ENCODE results near the gene CNTNAP2.

CNTNAP2 gene

DNA sequence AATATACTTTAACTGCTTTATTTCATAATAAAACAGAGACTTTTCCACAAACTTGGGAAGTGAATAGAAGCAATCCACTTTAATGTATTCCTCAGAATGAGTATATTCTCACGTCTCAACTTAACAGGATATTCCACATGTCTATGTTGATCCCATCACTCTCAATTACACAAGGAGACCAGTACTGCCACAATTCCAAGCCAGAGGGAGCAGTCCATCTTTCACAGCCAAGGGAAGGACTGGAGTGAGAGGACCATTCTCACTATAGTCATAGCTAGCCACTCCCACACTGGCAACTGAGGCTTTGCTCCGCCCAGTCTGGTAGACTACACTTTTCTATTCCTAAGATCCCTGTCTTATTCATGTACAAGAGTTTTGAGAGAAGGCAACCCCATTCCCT, 553.9 kb downstream of the CNTNAP2 start:
- no peak for DNase-seq (ENCODE audit: low read depth in 2 of 2)

DNA sequence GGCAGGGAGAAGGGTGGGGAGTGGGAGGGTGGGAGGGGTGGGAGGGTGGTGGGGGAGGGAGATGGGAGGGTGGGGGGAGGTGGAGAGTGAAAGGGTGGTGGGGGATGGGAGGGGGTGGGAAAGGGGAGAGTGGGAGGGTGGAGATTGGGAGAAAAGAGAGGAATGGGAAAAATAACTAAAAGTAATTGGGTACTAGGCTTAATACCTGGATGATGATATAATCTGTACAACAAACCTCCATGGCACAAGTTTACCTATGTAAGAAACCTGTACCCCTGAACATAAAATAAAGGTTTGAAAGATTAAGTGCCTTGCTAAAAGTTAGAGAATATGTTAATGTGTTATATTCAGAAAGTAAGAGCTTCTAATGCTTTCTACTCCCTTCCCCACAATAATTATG, 564.9 kb downstream of the CNTNAP2 start:
- DNase-seq (ENCODE audit: low read depth in 2 of 2), result no peak

DNA sequence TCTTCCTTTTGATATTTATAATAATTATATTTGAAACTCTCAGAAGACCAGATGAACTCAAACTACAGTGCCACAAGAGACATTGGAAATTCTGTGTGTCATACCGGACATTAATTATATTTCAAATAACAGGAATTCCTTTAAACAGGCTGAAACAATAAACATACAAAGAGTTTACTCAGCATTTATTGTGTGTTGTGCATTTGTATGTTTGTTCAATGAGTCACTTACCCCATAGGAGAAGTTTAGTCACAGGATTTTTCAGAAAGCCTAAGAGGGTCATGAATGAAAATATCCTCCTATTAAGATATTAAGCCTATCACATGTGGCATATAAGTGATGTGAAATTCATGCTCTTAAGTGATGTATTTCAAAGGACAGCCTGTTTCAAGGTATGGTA, 566.8 kb downstream of the CNTNAP2 start:
- no peak for DNase-seq (ENCODE audit: low read depth in 2 of 2)

DNA sequence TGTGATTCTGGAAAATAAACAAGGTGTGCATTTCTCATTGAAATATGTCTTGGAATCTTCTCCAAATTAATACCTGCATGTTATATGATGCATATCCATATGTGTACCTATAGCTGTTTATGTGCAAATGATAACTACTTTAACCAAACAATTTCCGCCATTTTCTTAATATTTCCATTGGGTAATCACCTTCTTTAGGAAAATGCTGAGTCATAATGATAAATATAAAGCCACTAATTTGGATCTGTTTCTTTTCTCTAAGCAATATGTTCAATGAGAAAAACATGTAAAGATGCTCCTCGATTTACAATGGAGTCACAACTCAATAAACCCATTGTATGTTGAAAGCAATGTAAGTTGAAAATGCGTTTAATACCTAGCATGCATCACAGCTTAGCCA, 574.4 kb downstream of the CNTNAP2 start:
- no peak for DNase-seq (ENCODE audit: low read depth in 2 of 2)

DNA sequence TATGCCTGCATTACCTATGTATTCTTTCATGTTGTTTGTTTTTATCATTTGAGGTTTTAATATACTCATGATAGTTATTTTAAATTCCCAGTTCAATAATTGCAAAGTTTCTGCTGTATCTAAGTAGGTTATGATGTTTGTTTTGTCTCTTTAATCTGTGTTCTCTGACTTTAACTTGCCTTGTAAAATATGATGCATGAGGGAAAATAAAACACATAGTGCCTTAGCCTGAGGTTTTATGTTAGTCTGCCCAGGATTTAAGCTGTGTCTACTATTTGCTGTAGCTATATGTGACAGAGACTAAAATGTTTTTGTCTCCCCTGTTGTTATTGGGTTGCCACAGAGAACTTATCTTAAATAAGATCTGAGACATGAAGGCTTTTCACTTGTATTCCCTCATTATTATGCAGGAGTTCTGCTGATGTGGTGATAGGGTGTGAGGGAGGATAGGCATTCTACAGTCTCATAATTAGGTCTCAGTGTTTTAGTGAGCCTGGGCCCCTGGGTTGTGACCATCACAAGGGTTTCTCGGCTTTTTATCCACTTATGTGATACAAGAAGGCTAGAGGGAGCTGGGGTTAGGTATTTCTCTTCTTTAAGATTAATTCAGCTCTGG, 582.5 kb downstream of the CNTNAP2 start:
- DNase-seq (ENCODE audit: low read depth in 2 of 2), result no peak

DNA sequence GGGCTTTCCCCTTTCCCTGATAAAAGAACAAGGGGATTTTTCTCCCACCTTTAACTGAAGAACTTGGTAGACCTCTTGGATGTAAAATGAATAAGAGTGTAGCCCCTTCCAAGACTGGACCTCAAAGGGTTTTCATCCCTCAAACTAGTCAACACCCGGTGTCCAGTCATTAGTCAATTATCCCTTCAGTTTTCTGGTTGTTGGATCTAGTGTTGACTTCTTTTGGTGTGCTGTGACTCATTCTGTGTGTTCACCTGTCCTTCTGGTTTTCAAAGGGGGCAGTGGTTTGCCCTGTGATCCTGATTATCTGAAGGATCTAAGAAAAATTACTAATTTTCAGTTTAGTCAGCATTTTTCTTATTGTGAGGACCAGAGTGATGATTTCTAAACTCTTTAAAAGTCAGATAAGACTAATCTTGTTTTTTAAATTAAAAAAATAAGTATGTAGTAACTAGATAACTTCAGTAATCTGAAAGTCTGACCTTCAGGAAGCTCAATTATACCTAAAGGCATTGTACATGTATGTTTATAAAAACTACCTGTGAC, 583.5 kb downstream of the CNTNAP2 start:
- no peak for DNase-seq (ENCODE audit: low read depth in 2 of 2)

DNA sequence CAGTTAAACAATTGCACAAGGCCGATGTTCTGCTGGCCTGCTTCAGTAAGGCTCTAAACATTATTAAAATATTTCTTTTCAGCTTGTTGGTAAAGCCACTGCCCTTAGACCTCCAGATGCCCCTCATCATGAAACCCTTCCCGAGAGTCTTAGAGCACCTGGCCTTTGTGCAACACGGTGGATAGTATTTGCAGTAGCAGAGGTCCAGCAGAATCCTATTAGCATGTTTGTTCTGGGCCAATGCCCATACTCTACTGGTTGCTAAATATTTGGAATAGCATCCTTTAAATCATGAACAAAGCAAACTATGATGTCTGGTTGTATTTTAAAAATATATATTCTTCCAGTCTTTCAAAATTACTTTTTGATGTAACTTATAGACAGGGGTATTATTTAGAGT, 584.6 kb downstream of the CNTNAP2 start:
- no peak for DNase-seq (ENCODE audit: low read depth in 2 of 2)

DNA sequence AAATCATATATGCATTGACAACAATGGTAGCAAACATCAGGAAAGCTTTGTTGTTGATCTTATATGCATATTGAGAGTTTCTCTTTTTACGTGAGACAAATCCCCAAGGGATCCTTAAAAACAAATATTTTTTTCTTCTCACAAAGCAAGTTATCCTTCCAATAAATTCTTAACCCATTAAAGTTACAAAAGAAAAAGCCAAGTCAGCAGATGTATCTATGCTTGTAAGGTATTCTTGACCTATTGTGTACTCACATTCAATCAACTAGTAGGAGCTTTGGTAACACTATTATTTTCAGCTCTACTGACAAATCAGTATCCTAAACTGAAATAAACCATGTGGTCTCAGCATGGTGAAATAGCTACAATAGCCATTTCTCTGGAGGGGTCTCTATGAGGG, 586.3 kb downstream of the CNTNAP2 start:
- no peak for DNase-seq (ENCODE audit: low read depth in 2 of 2)

DNA sequence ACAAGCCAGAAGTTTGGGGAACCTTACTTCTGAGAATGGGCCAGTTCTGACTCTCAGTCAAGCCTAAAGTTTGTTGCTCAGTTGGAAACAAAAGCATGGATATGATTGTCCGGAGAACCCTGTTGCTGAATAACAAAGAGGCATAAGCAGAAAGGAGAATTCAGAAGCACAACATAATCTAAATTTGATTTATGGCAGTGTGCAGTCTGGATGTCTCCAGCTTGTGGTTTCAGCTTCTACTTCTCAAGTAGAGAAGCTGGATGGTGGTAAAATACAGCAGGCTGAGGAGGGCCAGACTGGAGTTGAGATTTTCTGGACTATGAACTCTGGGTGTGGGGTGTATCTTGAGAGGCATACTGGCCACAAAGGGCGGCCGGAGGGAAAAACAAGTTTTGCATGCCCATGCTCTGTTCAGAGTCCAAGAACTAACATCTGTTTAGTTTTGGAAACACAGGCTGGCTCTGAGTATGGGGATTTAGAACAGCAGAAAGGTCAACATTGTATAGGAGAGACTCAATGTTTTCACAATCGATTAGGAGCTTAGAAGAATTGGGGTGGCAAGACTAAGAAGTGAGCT, 592.9 kb downstream of the CNTNAP2 start:
- no peak for DNase-seq (ENCODE audit: low read depth in 2 of 2)

DNA sequence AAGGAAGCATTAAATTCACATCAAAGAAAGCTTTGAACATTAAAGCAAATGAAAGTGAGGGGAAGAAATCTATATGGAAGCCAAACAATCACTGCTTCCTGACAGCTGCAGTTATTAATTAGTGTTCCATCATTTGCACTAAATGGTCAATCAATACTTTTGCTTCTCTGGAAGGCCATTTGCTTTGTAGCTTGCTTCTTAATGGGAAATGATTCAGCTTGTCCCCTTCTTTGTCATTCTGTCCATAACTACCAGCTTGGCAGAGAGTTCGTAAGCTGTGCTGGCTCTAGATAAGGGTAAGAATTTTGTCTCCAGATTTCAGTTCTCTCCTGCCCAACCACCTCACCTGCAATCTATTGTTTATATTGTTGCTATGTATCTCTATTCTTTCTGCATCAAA, 596.6 kb downstream of the CNTNAP2 start:
- no peak for DNase-seq (ENCODE audit: low read depth in 2 of 2)

DNA sequence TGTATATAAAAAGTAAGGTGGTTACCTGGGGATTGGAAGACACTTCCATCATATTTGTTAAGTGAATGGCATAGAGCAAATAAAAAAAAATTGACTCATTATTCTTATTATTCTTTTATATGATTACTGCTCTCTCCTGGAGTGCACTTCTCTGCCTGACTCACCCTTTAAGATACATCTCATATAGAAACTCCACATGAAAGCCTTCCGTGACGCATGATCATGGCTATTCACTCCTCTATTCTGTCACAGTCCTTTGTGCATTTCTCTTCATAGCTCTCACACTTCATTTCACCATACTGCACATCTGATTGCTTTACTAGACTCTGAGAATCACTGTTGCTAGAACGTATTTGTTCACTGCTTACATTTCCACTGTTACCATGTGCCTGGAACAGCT, 597.3 kb downstream of the CNTNAP2 start:
- no peak for DNase-seq (ENCODE audit: low read depth in 2 of 2)

DNA sequence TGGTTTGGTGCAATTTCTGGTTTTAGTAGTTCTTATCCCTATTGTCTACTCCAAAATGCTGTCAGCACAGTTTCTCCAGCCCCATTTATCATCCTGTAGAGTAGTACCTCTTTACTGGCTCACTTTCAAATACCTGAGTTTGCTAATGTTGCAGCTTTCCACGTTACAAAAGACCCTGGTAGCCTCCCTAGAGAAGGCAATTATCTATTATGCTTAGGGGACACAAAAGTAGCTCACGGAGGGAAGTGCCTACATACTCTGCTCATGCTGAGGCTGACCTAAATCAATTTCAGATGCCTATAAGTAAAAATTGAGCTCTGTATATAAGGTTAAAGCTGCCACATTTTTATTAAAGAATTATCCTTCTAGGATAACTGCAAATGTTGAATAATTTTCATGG, 603.6 kb downstream of the CNTNAP2 start:
- DNase-seq (ENCODE audit: low read depth in 2 of 2), result no peak

DNA sequence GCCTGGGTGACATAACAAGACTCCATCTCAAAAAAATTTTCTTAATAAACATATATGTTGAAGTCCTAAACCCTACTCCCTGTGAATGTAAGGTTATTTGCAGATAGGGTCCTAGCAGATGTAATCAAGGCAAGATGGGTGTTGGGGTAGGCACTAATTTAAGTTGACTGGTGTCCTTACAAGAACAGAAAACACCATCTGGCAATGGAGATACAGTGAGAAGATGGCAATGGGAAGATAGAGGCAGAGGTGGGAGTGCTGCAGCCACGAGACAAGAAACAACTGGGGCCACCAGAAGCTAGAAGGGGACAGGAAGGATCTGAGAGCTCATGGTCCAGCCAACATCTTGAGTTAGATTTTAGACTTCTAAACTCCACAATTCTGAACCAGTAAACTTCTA, 606.4 kb downstream of the CNTNAP2 start:
- no peak for DNase-seq (ENCODE audit: low read depth in 2 of 2)

DNA sequence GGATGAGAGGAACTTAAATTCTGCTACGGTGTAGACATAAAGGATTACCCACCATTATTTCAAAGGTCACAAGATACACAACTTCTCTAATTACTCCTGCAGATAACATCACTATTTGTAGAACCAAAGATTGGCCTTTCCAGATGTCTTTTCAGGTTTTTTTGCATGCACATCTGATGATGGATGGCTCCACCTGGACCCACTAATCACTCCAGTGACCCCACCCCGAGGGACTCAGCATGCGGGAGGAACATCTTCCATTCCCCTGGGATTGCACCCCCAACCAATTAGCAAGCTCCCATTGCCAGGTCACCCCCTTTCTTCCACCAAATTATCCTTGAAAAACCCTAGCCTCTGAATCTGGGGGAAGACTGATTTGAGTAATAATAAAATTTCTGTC, 608.9 kb downstream of the CNTNAP2 start:
- no peak for DNase-seq (ENCODE audit: low read depth in 2 of 2)

DNA sequence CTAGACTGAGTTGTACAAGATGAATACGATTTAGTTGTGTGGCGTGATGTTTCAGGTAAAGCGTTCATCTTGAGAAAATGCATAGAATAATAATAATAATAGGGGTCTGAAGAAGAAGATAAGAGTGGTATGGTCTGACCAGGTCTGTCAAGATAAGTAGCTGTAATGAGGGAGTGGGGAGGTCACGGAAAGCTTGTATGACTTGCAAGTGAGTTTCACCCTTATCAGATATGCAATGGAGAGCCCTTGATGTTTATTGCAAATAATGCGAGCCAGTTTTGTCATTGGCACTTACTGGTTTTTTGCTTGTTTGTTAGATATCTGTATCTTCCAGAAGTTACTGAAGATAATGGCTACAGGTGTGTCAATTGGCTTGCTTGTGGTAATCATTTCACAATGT, 611.5 kb downstream of the CNTNAP2 start:
- no peak for DNase-seq (ENCODE audit: low read depth in 2 of 2)

DNA sequence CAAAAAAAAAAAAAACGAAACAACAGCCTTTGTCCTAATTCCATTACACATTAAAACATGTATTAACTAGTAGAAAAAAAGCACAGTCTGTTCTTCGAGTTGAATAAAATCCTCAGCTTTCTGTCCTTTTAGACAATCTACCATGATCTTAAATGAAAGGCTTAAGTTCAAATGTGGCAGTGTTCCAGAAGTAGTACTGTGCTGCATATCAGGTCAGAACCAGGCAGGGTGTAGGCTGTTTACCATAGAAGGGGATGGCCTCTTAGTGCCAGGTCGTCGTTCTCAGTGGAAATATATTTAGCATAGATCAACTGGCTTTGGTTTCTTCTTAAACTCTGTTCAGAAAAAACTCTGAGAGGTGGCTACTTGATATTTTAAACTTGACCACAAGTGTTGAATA, 612.0 kb downstream of the CNTNAP2 start:
- no peak for DNase-seq (ENCODE audit: low read depth in 2 of 2)

DNA sequence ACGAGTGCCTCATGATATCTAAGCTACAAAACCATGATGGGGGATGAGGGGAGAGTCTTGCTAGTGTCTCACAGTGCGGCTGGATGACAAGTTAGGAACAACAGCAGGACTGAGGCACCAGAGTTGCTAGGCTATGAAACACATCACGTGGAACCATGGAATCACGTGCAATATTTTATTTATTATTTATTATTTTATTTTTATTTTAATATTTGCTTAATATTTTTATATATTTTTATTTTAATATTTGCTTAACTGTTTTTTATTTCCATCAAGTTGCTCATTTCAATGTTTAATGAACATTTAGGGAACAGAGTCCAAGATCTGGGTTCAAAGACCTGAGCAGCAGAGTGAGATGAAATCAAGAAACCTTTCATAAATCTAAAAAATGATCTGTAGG, 614.6 kb downstream of the CNTNAP2 start:
- no peak for DNase-seq (ENCODE audit: low read depth in 2 of 2)

DNA sequence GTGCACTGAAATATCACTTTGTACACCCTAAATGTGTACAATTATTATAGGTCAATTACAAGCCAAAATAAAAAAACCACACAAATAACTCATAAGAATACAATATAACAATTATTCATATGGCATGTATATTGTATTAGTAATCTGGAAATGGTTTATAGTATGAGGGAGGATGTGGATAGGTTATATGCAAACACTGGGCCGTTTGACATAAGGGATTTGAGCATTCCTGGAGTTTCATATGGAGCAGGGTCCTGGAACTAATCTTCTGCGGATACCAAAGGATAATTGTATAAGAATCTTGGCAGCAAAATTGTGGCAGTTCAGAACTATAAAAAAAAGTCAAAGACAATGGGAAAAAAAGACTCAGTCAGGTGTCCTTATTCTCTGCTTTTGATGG, 619.4 kb downstream of the CNTNAP2 start:
- DNase-seq (ENCODE audit: low read depth in 2 of 2), result no peak

DNA sequence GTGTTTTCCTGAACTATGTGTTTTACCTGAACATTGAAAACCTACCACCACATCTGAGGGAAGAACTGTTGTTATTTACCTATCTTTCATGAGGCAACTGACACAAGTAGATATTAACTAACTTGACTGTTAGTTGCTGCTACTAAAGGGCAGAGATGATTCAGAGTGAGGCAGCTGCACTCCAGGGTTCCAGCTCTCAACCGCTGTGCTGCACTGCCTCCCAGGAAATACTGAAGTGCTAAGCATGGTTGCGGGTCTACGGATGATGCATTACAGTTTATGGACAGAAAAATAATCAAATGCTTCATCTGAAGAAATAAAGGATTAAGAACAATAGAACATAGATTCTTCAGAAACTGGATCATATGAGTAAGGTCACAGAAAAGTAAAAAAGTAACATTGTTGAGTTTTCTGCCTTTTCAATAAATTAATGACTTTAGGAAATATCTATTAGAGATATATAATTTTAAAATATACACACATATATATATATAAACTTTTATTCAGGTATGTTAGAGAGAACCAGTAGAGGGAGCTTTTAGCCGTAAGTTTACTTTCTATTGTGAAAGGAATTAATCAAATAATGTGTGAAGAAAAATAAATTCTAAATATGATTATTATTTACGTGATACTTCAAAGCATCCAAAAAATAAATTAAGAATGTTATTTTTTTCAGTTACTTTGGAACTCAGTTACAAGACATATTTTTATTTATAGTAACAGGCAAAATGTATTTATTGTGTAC, 620.0 kb downstream of the CNTNAP2 start:
- no peak for DNase-seq (ENCODE audit: low read depth in 2 of 2)

DNA sequence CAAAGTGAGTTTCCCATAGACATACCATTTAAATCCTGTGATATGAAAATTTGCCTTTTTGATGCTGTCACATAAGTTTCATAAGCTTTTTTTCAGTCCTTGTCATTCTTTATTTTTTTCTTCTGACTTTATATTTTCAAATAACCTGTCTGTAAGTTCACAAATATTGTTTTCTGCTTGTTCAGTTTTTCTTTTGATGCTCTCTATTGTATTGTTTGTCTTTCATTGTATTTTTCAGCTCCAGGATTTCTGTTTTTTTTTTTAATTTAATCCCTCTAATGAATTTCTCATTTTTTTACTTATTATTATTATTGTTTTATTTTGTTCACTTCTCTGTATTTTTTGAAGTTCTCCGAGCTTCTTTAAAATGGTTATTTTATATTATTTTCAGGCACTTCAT, 623.4 kb downstream of the CNTNAP2 start:
- DNase-seq (ENCODE audit: low read depth in 2 of 2), result no peak

DNA sequence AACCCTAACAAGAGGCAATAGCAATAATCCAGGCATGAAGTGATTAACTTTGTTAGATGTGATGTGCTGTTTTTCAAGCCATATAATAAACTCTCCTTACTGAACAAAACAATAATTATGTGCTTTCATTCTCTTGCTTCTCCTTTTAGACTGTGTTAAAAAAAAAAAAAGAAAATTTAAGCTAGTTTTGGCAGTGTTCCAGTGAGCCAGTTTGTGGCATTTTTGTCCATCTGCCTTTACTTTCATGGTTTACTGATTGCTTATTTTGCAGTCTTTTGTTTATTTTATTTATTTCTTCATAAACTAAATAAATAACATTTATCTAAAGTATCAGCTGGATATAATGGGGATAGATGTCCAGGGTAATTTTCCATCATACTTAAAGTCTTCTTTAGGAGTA, 625.3 kb downstream of the CNTNAP2 start:
- DNase-seq (ENCODE audit: low read depth in 2 of 2), result no peak

DNA sequence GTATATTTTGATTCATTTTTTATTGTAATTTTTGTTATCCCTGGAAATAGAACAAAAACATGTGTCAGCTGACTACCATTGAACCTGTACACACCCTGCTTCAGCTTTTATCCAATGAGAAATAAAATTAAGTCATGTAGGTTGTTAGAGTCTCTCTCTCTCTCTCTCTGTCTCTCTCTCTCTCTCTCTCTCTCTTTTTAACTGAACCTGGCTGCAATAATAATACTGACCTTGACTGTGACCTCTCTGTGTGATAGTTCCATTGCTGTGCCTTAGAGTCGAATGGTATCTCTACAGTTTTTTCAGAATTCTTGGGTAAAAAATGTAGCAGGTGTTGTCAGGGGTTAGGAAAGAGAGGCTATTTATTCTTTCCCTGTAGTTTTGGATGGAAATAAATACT, 637.8 kb downstream of the CNTNAP2 start:
- no peak for DNase-seq (ENCODE audit: low read depth in 2 of 2)

DNA sequence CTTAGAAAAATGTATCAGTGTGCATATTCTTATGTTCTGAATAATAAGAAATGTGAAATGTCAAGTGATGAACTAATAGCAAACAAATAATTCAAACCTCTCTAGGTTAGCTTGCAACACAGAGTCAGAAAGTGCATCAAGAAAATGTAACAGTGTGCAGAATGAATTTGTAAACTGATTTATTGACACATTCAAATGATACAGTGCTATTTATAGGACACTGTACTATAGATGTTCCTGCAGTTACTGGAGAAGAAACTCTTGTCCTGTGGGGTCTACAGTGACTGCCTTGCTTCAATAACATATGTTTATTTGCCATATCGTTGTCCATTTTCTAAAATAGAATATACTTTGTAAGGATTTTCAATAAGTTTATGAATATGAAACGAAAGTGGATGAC, 639.0 kb downstream of the CNTNAP2 start:
- DNase-seq (ENCODE audit: low read depth in 2 of 2), result no peak
